K562 (cell line): ENCODE results near the gene AGPAT1. TPM values are rescaled to one million over a fixed set of nuclear protein-coding genes. Genes with fewer than 3 reads are reported as not detected.

ENCODE experiments used
- ATAC-seq: fragments of 200-7000 bp; cut with Tn5 transposase; 3 replicates; pipeline ENCODE4 v1.9.1; 2020; ENCODE audit warnings: moderate library complexity
- BruUV-seq: library from RNA; stranded (reverse); fragments of 400-500 nt; replicated peaks from 2 replicates; lab custom pipeline; 2021; lab: Mats Ljungman, UMichigan
- CTCF ChIA-PET: fragments of 300-600 bp; formaldehyde crosslinking; extraction: SDS; loops from one replicate; lab custom pipeline; 2021; ENCODE audit warnings: low intra/inter-chr PET ratio; lab: Yijun Ruan, JAX
- POLR2A ChIA-PET: fragments of 300-600, 350-650 bp; sonication (Branson Sonifier 250); formaldehyde crosslinking; extraction: SDS; loops from one replicate; lab custom pipeline; 2021; ENCODE audit warnings: antibody characterized with exemption, inconsistent platforms; lab: Yijun Ruan, JAX
- DNase-seq, 4 experiments: peaks; one replicate each; pipeline versions ENCODE4 v3.0.0 to v3.0.0-alpha.2; 2011 to 2018; ENCODE audit warnings: low spot score in 3 of 4, mixed read lengths in 3 of 4; ENCODE audit errors: extremely low read depth in 1 of 4
- FAIRE-seq: peaks from 2 replicates; lab custom pipeline; 2011; peaks lifted over from hg19 to GRCh38; lab: Jason Lieb, UNC
- H2AFZ ChIP-seq: 2 replicates; pipeline ENCODE4 v1.6.0; 2011; ENCODE audit warnings: low read depth, low read length, control low read depth, inconsistent platforms
- H3K27ac ChIP-seq: fragments of 200-600 bp; 3 replicates; pipeline ENCODE4 v1.8.0; 2011; ENCODE audit warnings: low read depth, mild to moderate bottlenecking, control low read depth, inconsistent platforms, low read length, moderate library complexity, mixed read lengths; ENCODE audit errors: extremely low read depth
- H3K27me3 ChIP-seq, 2 experiments: fragments of 300-600 bp in 1 of 2; 2 replicates in 1 of 2; 3 replicates in 1 of 2; pipeline versions ENCODE4 v1.6.0 to v1.8.0; 2011; ENCODE audit warnings: inconsistent platforms in 2 of 2, low read length in 2 of 2, mild to moderate bottlenecking in 1 of 2, mixed read lengths in 1 of 2, moderate library complexity in 1 of 2; ENCODE audit not compliant: control insufficient read depth in 2 of 2, insufficient read depth in 2 of 2
- H3K36me3 ChIP-seq: fragments of 300-600 bp; 3 replicates; pipeline ENCODE4 v1.8.0; 2011; ENCODE audit warnings: mild to moderate bottlenecking, low read length, inconsistent platforms; ENCODE audit not compliant: control insufficient read depth, insufficient read depth
- H3K4me1 ChIP-seq, 2 experiments: fragments of 200-600 bp in 1 of 2; replicated peaks in 1 of 2; 2 replicates in 1 of 2; 3 replicates in 1 of 2; pipeline versions ENCODE4 v1.5.1 to v1.8.0; 2011; ENCODE audit warnings: inconsistent platforms in 2 of 2, low read length in 2 of 2, mild to moderate bottlenecking in 1 of 2, mixed read lengths in 1 of 2, moderate library complexity in 1 of 2; ENCODE audit not compliant: control insufficient read depth in 2 of 2, insufficient read depth in 2 of 2
- H3K4me2 ChIP-seq: 2 replicates; pipeline ENCODE4 v1.6.1; 2011; ENCODE audit warnings: low read length, control low read depth, inconsistent platforms, mixed read lengths; ENCODE audit not compliant: insufficient read depth
- H3K4me3 ChIP-seq: fragments of 200-600 bp; sonication (generic), shearing (Covaris generic); 2 replicates; pipeline ENCODE4 v1.5.1; 2016; ENCODE audit warnings: control low read depth, inconsistent platforms
- H3K79me2 ChIP-seq: fragments of 200-600 bp; 3 replicates; pipeline ENCODE4 v1.8.0; 2011; ENCODE audit warnings: low read length, inconsistent platforms; ENCODE audit not compliant: control insufficient read depth, insufficient read depth
- H3K9ac ChIP-seq, 2 experiments: 2 replicates each; pipeline versions ENCODE4 v1.6.0 to v1.6.1; 2011; ENCODE audit warnings: low read depth in 2 of 2, low read length in 2 of 2, control low read depth in 1 of 2, inconsistent platforms in 1 of 2, mild to moderate bottlenecking in 1 of 2, mixed read lengths in 1 of 2; ENCODE audit not compliant: insufficient read depth in 1 of 2
- H3K9me1 ChIP-seq: one replicate; pipeline ENCODE4 v1.6.0; 2011; ENCODE audit warnings: inconsistent platforms, mild to moderate bottlenecking, low read length, moderate library complexity; ENCODE audit not compliant: control insufficient read depth, insufficient read depth
- H3K9me3 ChIP-seq: replicated peaks from 2 replicates; pipeline ENCODE4 v1.5.1; 2011; ENCODE audit warnings: low read depth, low read length, inconsistent platforms; ENCODE audit not compliant: control insufficient read depth, insufficient read depth
- H4K20me1 ChIP-seq: replicated peaks from 2 replicates; pipeline ENCODE4 v1.6.1; 2011; ENCODE audit warnings: low read length, inconsistent platforms, mixed read lengths; ENCODE audit not compliant: control insufficient read depth, insufficient read depth
- GATAD2A ChIP-seq: fragments of 450-650 bp; IDR thresholded peaks from 2 replicates; pipeline ENCODE4 v1.6.1; 2017
- HDAC3 ChIP-seq: fragments of 450-650 bp; IDR thresholded peaks from 2 replicates; pipeline ENCODE4 v1.6.1; 2018; ENCODE audit warnings: borderline replicate concordance, mild to moderate bottlenecking, moderate library complexity; ENCODE audit not compliant: partially characterized antibody
- JUNB ChIP-seq: fragments of 450-650 bp; formaldehyde crosslinking; conservative IDR thresholded peaks from 2 replicates; pipeline ENCODE4 v1.4.0; 2020; ENCODE audit warnings: mild to moderate bottlenecking
- MIER1 ChIP-seq: fragments of 450-650 bp; IDR thresholded peaks from 2 replicates; pipeline ENCODE4 v1.6.1; 2016; ENCODE audit warnings: antibody characterized with exemption, mild to moderate bottlenecking, low read depth
- PHF20 ChIP-seq: fragments of 450-650 bp; IDR thresholded peaks from 2 replicates; pipeline ENCODE4 v1.6.1; 2018; ENCODE audit not compliant: partially characterized antibody
- RCOR1 ChIP-seq, 2 experiments: IDR thresholded peaks; 2 replicates each; pipeline ENCODE4 v1.6.1; 2012; ENCODE audit warnings: low read depth in 2 of 2, low read length in 2 of 2, borderline replicate concordance in 1 of 2, improper control_type of control experiment in 1 of 2
- TEAD4 ChIP-seq, 2 experiments: sonication (generic) in 1 of 2; formaldehyde crosslinking in 1 of 2; IDR thresholded peaks; 2 replicates each; pipeline versions ENCODE4 v1.6.1 to v1.8.0; 2012 to 2022; ENCODE audit warnings: borderline replicate concordance in 1 of 2, inconsistent platforms in 1 of 2, low read length in 1 of 2, mild to moderate bottlenecking in 1 of 2, missing genetic modification reagents in 1 of 2
- WGBS: fragments of 100-300 bp; shearing (Covaris generic); methylation state at CpG from one replicate; pipeline ENCODE4 v1.1.6; 2016; ENCODE audit warnings: low coverage, mixed read lengths; ENCODE audit not compliant: insufficient coverage; ENCODE audit errors: missing lambda C conversion rate; 5-methylcytosine and 5-hydroxymethylcytosine counted together
- in situ Hi-C: fragments of 300-500 bp; cut with MboI; formaldehyde crosslinking; loops from 4 replicates; pipeline ENCODE4 v1.15.0; 2018; ENCODE audit warnings: inconsistent platforms, mixed read lengths
- intact Hi-C: fragments of 100-400 bp; cut with micrococcal nuclease; formaldehyde crosslinking; loops from 2 replicates; pipeline ENCODE4 v1.14.2; 2022
- polyA plus RNA-seq, 8 experiments: library from polyadenylated mRNA; depleted of rRNA in 4 of 8; stranded (reverse) in 5 of 8; unstranded in 3 of 8; fragments of >200 nt; fragmentation: Nextera tagmentation in 2 of 8; fragmentation: Illumina TruSeq in 1 of 8; extraction: Ambion mirVana in 2 of 8; extraction: Trizol in 1 of 8; gene quantifications; 2 replicates each; pipeline versions ENCODE4 v1.2.1 to v1.2.3, GENCODE V29; 2011 to 2014; ENCODE audit warnings: inconsistent platforms in 1 of 8, missing spikeins in 1 of 8
- total RNA-seq, 7 experiments: library from RNA; depleted of rRNA in 6 of 7; stranded (reverse); fragments of >200 nt in 6 of 7; fragmentation: Illumina TruSeq in 2 of 7; extraction: Trizol in 2 of 7; gene quantifications; 2 replicates each; pipeline versions ENCODE4 v1.2.1 to v1.2.3, GENCODE V29; 2011 to 2021; ENCODE audit warnings: low replicate concordance in 1 of 7
- TF ChIP-seq, protein P1 (sequence below): fragments of 450-650 bp; formaldehyde crosslinking; IDR thresholded peaks from 2 replicates; pipeline ENCODE4 v1.4.0; 2022; ENCODE audit warnings: missing genetic modification characterization
- TF ChIP-seq, protein P2 (sequence below): fragments of 450-650 bp; IDR thresholded peaks from 2 replicates; pipeline ENCODE4 v1.7.1; 2018; ENCODE audit warnings: mild to moderate bottlenecking, low read depth; ENCODE audit not compliant: partially characterized antibody
- TF ChIP-seq, protein P3 (sequence below): sonication (generic); formaldehyde crosslinking; IDR thresholded peaks from 2 replicates; pipeline ENCODE4 v1.8.1; 2023; ENCODE audit warnings: missing genetic modification reagents, mild to moderate bottlenecking, borderline replicate concordance
- TF ChIP-seq, protein P4 (sequence below): fragments of 450-650 bp; IDR thresholded peaks from 2 replicates; pipeline ENCODE4 v1.6.1; 2017; ENCODE audit warnings: mild to moderate bottlenecking, moderate library complexity

AGPAT1 gene
- total and polyA plus RNA-seq, 9 of the 15 experiments (the other 6 are each of a cell fraction or from before 2014, with no cell fraction given) = 37.9 to 176 (median 69.4) TPM

DNA sequence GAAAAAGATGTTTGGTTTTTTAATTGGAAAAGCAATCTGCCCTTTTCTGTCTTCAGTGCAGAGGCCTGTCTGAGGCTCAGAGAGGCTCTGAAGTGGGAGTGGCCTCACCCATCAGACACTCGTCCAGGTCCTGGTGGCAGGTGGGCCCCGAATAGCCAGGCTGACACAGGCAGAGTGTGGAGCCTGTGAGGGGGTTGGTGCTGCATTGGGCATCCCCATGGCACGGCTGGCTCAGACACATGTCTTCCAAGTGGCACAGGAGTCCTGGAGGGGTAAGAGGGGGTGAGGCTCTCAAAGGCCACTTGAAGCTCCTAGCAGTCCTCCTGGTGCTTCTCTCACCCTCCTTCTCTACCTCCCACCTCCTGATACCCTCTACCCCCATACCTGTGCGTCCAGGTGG lies 44.1 kb upstream of the AGPAT1 start:
- intact Hi-C loops (no loop called here), in situ Hi-C loops (no loop called here)
- Histone ChIP-seq H3K36me3 (no peaks in the 10 kb centered on the region), H3K9ac (no peak overlapping the region), H3K9me1 (no peaks in the 10 kb centered on the region), H3K4me2 (no peak overlapping the region), H4K20me1 (no peaks in the 10 kb centered on the region; the same call in none of the 2 replicates), H3K9me3 (no peaks in the 10 kb centered on the region), H3K27me3 (peaks cover 26 to 59% of the 10 kb centered on the region in 2 experiments; a peak in 4 of 5 replicates), H3K27ac (no peak overlapping the region), H3K4me3 (no peak overlapping the region), H3K4me1 (peaks cover 8 to 16% of the 10 kb centered on the region in 2 experiments; a peak in 4 of 5 replicates), H2AFZ (no peak overlapping the region), H3K79me2 (no peaks in the 10 kb centered on the region)
- ChIA-PET POLR2A (interaction anchor here (0.6 to 1.1 kb wide), 2 partner anchors 11 to 32 kb away, joined by 3 to 4 read pairs; no protein-coding TSS in a partner anchor), CTCF (no interaction called here)
- FAIRE-seq (no peak), ATAC-seq (no peak), DNase-seq (no peak)
- BruUV-seq = no TSS peak
- 3% methylated on average over 4 of the region's 4 CpGs for WGBS
- TF ChIP-seq, protein P1, sequence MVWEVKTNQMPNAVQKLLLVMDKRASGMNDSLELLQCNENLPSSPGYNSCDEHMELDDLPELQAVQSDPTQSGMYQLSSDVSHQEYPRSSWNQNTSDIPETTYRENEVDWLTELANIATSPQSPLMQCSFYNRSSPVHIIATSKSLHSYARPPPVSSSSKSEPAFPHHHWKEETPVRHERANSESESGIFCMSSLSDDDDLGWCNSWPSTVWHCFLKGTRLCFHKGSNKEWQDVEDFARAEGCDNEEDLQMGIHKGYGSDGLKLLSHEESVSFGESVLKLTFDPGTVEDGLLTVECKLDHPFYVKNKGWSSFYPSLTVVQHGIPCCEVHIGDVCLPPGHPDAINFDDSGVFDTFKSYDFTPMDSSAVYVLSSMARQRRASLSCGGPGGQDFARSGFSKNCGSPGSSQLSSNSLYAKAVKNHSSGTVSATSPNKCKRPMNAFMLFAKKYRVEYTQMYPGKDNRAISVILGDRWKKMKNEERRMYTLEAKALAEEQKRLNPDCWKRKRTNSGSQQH (CRISPR knock-in tag) = no peak
- TF ChIP-seq, protein P2, sequence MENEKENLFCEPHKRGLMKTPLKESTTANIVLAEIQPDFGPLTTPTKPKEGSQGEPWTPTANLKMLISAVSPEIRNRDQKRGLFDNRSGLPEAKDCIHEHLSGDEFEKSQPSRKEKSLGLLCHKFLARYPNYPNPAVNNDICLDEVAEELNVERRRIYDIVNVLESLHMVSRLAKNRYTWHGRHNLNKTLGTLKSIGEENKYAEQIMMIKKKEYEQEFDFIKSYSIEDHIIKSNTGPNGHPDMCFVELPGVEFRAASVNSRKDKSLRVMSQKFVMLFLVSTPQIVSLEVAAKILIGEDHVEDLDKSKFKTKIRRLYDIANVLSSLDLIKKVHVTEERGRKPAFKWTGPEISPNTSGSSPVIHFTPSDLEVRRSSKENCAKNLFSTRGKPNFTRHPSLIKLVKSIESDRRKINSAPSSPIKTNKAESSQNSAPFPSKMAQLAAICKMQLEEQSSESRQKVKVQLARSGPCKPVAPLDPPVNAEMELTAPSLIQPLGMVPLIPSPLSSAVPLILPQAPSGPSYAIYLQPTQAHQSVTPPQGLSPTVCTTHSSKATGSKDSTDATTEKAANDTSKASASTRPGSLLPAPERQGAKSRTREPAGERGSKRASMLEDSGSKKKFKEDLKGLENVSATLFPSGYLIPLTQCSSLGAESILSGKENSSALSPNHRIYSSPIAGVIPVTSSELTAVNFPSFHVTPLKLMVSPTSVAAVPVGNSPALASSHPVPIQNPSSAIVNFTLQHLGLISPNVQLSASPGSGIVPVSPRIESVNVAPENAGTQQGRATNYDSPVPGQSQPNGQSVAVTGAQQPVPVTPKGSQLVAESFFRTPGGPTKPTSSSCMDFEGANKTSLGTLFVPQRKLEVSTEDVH = no peak
- TF ChIP-seq, protein P3, sequence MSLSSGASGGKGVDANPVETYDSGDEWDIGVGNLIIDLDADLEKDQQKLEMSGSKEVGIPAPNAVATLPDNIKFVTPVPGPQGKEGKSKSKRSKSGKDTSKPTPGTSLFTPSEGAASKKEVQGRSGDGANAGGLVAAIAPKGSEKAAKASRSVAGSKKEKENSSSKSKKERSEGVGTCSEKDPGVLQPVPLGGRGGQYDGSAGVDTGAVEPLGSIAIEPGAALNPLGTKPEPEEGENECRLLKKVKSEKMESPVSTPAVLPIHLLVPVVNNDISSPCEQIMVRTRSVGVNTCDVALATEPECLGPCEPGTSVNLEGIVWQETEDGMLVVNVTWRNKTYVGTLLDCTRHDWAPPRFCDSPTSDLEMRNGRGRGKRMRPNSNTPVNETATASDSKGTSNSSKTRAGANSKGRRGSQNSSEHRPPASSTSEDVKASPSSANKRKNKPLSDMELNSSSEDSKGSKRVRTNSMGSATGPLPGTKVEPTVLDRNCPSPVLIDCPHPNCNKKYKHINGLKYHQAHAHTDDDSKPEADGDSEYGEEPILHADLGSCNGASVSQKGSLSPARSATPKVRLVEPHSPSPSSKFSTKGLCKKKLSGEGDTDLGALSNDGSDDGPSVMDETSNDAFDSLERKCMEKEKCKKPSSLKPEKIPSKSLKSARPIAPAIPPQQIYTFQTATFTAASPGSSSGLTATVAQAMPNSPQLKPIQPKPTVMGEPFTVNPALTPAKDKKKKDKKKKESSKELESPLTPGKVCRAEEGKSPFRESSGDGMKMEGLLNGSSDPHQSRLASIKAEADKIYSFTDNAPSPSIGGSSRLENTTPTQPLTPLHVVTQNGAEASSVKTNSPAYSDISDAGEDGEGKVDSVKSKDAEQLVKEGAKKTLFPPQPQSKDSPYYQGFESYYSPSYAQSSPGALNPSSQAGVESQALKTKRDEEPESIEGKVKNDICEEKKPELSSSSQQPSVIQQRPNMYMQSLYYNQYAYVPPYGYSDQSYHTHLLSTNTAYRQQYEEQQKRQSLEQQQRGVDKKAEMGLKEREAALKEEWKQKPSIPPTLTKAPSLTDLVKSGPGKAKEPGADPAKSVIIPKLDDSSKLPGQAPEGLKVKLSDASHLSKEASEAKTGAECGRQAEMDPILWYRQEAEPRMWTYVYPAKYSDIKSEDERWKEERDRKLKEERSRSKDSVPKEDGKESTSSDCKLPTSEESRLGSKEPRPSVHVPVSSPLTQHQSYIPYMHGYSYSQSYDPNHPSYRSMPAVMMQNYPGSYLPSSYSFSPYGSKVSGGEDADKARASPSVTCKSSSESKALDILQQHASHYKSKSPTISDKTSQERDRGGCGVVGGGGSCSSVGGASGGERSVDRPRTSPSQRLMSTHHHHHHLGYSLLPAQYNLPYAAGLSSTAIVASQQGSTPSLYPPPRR (CRISPR knock-in tag) = no peak
- no peak for TF ChIP-seq MIER1
- TF ChIP-seq RCOR1 (IDR thresholded peaks at IDR 0.05; ENCODE audit: borderline replicate concordance in 1 of 2, low read depth in 2 of 2, low read length in 2 of 2) = no peak
- no peak for TF ChIP-seq GATAD2A
- no peak for TF ChIP-seq TEAD4 (IDR thresholded peaks at IDR 0.05; ENCODE audit: low read length)
- TF ChIP-seq TEAD4 (CRISPR knock-in tag; IDR thresholded peaks at IDR 0.05; ENCODE audit: borderline replicate concordance) = no peak
- TF ChIP-seq HDAC3 = no peak
- TF ChIP-seq PHF20 = no peak
- TF ChIP-seq, protein P4, sequence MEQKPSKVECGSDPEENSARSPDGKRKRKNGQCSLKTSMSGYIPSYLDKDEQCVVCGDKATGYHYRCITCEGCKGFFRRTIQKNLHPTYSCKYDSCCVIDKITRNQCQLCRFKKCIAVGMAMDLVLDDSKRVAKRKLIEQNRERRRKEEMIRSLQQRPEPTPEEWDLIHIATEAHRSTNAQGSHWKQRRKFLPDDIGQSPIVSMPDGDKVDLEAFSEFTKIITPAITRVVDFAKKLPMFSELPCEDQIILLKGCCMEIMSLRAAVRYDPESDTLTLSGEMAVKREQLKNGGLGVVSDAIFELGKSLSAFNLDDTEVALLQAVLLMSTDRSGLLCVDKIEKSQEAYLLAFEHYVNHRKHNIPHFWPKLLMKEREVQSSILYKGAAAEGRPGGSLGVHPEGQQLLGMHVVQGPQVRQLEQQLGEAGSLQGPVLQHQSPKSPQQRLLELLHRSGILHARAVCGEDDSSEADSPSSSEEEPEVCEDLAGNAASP = no peak
- no peak for TF ChIP-seq JUNB
